Subcutaneous abdominal adipose tissue (tissue), 5 donors: ENCODE measurements around the gene CFAP58.

Experiments
- H3K27ac ChIP-seq: one replicate; pipeline ENCODE4 v1.7.0; 2013; ENCODE audit warnings: low read depth, mild to moderate bottlenecking, inconsistent platforms, low read length, moderate library complexity
- H3K27me3 ChIP-seq, 5 donors: one replicate each; pipeline ENCODE4 v1.7.0; 2013; ENCODE audit warnings: low read length in 5 of 5, inconsistent platforms in 1 of 5; ENCODE audit not compliant: control insufficient read depth in 5 of 5, insufficient read depth in 4 of 5
- H3K36me3 ChIP-seq, 5 donors: one replicate each; pipeline ENCODE4 v1.7.0; 2013; ENCODE audit warnings: low read length in 5 of 5; ENCODE audit not compliant: control insufficient read depth in 5 of 5, insufficient read depth in 5 of 5
- H3K4me1 ChIP-seq, 5 donors: one replicate each; pipeline ENCODE4 v1.7.0; 2013; ENCODE audit warnings: low read length in 5 of 5, mild to moderate bottlenecking in 3 of 5, moderate library complexity in 1 of 5; ENCODE audit not compliant: control insufficient read depth in 5 of 5, insufficient read depth in 5 of 5
- H3K4me3 ChIP-seq, 5 donors: one replicate each; pipeline ENCODE4 v1.7.0; 2013; ENCODE audit warnings: low read length in 5 of 5, low read depth in 1 of 5
- H3K9ac ChIP-seq, 5 donors: one replicate each; pipeline ENCODE4 v1.7.0; 2013; ENCODE audit warnings: low read length in 5 of 5, mild to moderate bottlenecking in 4 of 5, moderate library complexity in 3 of 5
- H3K9me3 ChIP-seq, 5 donors: one replicate each; pipeline ENCODE4 v1.7.0; 2013; ENCODE audit warnings: low read length in 5 of 5; ENCODE audit not compliant: control insufficient read depth in 5 of 5
- donor health status: healthy.
- donor health status: healthy.
- donor health status: healthy.
- donor health status: healthy.
- donor health status: healthy.

CFAP58 gene

DNA sequence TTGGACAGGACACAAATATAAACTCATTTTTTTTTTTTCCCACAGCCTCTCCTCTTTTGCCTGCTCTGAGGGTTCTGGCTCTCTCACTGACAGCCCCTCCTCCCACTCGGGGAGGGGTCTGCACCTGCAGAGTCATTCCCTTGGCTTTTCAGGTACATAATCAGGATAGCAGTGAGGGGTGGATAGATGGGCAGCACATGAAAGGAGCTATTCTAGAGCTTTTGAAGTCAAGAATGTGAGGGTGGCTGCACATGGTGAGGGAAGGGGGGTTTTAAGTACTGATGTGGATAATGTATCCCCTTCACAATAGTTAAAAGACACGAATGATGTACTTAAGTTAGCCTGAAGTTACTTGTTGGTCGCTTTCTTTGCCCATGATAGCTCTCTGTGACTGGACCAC is 76.2 kb downstream of the CFAP58 start:
- H3K36me3 ChIP-seq: no peaks in the 10 kb centered on the region
- H3K4me3 ChIP-seq: no peak overlapping the region
- H3K9ac ChIP-seq: no peak overlapping the region
- no peaks in the 10 kb centered on the region for H3K4me1 ChIP-seq
- no peaks in the 10 kb centered on the region for H3K9me3 ChIP-seq
- no peak overlapping the region for H3K27ac ChIP-seq
- no peaks in the 10 kb centered on the region for H3K27me3 ChIP-seq

DNA sequence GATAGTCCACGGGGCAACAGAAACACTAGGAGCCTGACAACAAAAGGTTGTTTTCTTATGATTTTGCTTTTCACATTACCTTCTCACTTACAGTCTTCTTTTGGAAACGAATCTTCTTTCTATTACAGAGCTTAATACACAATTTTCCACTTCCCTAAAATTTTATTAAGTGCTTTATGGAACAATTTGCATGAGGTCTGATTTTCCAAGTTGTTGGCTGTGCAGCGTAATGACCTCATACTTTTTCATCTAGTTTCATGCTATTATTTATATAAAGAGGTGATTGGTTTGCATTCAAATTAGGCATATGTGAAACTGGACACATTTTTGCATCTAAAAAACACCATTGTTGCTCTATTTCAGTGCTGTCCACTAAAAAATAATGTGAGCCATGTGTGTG is 76.7 kb downstream of the CFAP58 start:
- Histone ChIP-seq H3K4me1 (no peaks in the 10 kb centered on the region), H3K27me3 (no peaks in the 10 kb centered on the region), H3K9me3 (no peaks in the 10 kb centered on the region), H3K9ac (no peak overlapping the region), H3K27ac (no peak overlapping the region), H3K4me3 (no peak overlapping the region), H3K36me3 (no peaks in the 10 kb centered on the region)

GRCh38 chr10:104433669-104434068 is 80.0 kb downstream of the CFAP58 start:
- Histone ChIP-seq H3K36me3 (no peaks in the 10 kb centered on the region), H3K9ac (no peak overlapping the region)

GRCh38 chr10:104434601-104435000 is 81.0 kb downstream of the CFAP58 start:
- Histone ChIP-seq H3K4me1 (no peaks in the 10 kb centered on the region), H3K9ac (no peak overlapping the region), H3K9me3 (no peaks in the 10 kb centered on the region), H3K27ac (no peak overlapping the region), H3K27me3 (no peaks in the 10 kb centered on the region), H3K4me3 (no peak overlapping the region), H3K36me3 (no peaks in the 10 kb centered on the region)

More at GRCh38 chr10:104433669-104434068, 80.0 kb downstream of the CFAP58 start:
- Histone ChIP-seq H3K9me3 (no peaks in the 10 kb centered on the region), H3K4me3 (no peak overlapping the region), H3K27me3 (no peaks in the 10 kb centered on the region), H3K27ac (no peak overlapping the region), H3K4me1 (no peaks in the 10 kb centered on the region)

GRCh38 chr10:104435822-104436221 is 82.2 kb downstream of the CFAP58 start:
- H3K27me3 ChIP-seq: no peaks in the 10 kb centered on the region
- no peaks in the 10 kb centered on the region for H3K9me3 ChIP-seq
- no peak overlapping the region for H3K27ac ChIP-seq
- H3K4me1 ChIP-seq: no peaks in the 10 kb centered on the region
- H3K4me3 ChIP-seq: no peak overlapping the region
- no peaks in the 10 kb centered on the region for H3K36me3 ChIP-seq
- no peak overlapping the region for H3K9ac ChIP-seq

DNA sequence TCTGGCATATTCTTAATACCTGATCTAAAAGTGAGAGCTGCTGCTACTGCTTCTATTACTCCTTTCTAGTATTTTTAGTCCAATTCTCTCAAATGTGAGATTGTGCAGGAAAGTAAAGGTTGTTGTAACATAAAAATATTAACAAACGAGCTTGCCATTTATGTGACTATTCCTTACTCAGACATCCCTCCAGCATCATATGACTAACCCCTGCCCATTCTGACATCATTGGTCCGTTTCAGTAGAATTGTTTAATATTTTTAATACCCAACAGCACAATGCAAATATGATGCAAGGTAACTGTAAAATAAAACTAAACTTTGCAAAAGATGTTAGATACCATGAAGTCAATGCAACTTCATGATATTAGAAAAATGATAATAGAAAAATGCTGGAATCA is 83.6 kb downstream of the CFAP58 start:
- Histone ChIP-seq H3K27ac (no peak overlapping the region), H3K9me3 (no peaks in the 10 kb centered on the region), H3K36me3 (no peaks in the 10 kb centered on the region), H3K4me1 (no peaks in the 10 kb centered on the region), H3K4me3 (no peak overlapping the region), H3K27me3 (no peaks in the 10 kb centered on the region), H3K9ac (no peak overlapping the region)

GRCh38 chr10:104440221-104440620 is 86.6 kb downstream of the CFAP58 start:
- Histone ChIP-seq H3K27me3 (no peaks in the 10 kb centered on the region), H3K9ac (no peak overlapping the region), H3K9me3 (no peaks in the 10 kb centered on the region), H3K36me3 (no peaks in the 10 kb centered on the region), H3K27ac (no peak overlapping the region), H3K4me1 (no peaks in the 10 kb centered on the region), H3K4me3 (no peak overlapping the region)

GRCh38 chr10:104441329-104442000 is 87.8 kb downstream of the CFAP58 start:
- H3K9ac ChIP-seq: no peak overlapping the region
- H3K4me1 ChIP-seq: no peaks in the 10 kb centered on the region
- no peaks in the 10 kb centered on the region for H3K36me3 ChIP-seq
- no peaks in the 10 kb centered on the region for H3K27me3 ChIP-seq
- no peak overlapping the region for H3K4me3 ChIP-seq
- no peak overlapping the region for H3K27ac ChIP-seq
- H3K9me3 ChIP-seq: no peaks in the 10 kb centered on the region

GRCh38 chr10:104445359-104445758 is 91.7 kb downstream of the CFAP58 start:
- H3K36me3 ChIP-seq: no peaks in the 10 kb centered on the region
- H3K4me1 ChIP-seq: no peaks in the 10 kb centered on the region
- no peak overlapping the region for H3K9ac ChIP-seq
- H3K4me3 ChIP-seq: no peak overlapping the region
- no peaks in the 10 kb centered on the region for H3K27me3 ChIP-seq
- no peaks in the 10 kb centered on the region for H3K9me3 ChIP-seq
- no peak overlapping the region for H3K27ac ChIP-seq

- no peaks in the 10 kb centered on the region for H3K4me1 ChIP-seq
These were observed 92.5 kb downstream of the CFAP58 start for GRCh38 chr10:104446151-104446550.

GRCh38 chr10:104447331-104447730 is 93.7 kb downstream of the CFAP58 start:
- no peaks in the 10 kb centered on the region for H3K9me3 ChIP-seq
- H3K4me3 ChIP-seq: no peak overlapping the region
- no peaks in the 10 kb centered on the region for H3K4me1 ChIP-seq
- H3K27ac ChIP-seq: no peak overlapping the region
- H3K36me3 ChIP-seq: no peaks in the 10 kb centered on the region
- no peaks in the 10 kb centered on the region for H3K27me3 ChIP-seq
- no peak overlapping the region for H3K9ac ChIP-seq

More at GRCh38 chr10:104446151-104446550, 92.5 kb downstream of the CFAP58 start:
- no peaks in the 10 kb centered on the region for H3K9me3 ChIP-seq
- H3K9ac ChIP-seq: no peak overlapping the region
- no peaks in the 10 kb centered on the region for H3K27me3 ChIP-seq
- no peaks in the 10 kb centered on the region for H3K36me3 ChIP-seq
- H3K4me3 ChIP-seq: no peak overlapping the region
- H3K27ac ChIP-seq: no peak overlapping the region
